Activated T-helper 1 cell treated with Interleukin-2 at 50 U/mL for 16 hours (primary cell): Measurements from ENCODE around the gene ZFPM1.

Experiments
- DNase-seq: peaks from one replicate; pipeline ENCODE4 v3.0.0-alpha.2; 2020; ENCODE audit warnings: low read depth

The ZFPM1 gene

GRCh38 chr16:88499836-88500251 lies 46.8 kb downstream of the ZFPM1 start:
- no peak for DNase-seq

DNA sequence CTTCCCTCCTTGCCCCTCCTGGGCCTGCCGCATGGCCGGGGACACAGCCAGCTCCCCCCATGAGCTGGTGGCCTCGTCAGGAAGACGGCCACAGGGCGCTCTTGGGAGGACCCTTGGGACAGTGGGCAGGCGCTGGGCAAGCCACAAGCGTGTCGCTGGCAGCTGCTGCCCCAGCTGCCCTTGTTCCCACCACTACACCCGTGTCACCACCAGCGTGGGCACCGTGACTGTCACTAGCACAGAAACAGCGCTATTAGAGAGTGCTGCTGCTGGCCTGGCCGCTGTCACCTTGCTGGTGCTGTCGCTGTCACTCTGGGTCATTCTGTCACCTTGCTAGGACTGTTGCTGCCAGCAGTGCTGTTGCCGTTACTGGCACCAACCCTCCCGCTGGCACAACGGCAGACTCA lies 47.2 kb downstream of the ZFPM1 start:
- DNase-seq = no peak

DNA sequence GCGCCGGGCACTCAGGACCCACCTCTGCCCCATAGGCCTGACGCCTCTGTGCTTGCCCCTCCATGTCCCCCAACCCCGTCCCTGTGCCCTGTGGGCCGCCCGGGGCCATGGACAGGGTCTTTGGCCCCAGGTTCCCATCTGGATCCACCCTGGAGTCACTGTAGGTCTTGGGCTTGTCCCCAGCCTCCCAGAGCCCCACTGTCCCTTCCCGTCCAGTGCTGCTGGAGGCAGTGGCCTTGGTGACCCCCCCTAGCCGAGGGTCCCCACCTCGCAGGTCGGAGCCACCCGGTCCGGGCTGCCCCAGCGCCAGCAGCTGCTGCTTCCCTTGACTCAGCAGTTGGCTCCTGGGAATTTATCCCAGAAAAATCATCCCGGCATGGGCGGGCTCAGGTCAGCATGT lies 49.3 kb downstream of the ZFPM1 start:
- DNase-seq = no peak

DNA sequence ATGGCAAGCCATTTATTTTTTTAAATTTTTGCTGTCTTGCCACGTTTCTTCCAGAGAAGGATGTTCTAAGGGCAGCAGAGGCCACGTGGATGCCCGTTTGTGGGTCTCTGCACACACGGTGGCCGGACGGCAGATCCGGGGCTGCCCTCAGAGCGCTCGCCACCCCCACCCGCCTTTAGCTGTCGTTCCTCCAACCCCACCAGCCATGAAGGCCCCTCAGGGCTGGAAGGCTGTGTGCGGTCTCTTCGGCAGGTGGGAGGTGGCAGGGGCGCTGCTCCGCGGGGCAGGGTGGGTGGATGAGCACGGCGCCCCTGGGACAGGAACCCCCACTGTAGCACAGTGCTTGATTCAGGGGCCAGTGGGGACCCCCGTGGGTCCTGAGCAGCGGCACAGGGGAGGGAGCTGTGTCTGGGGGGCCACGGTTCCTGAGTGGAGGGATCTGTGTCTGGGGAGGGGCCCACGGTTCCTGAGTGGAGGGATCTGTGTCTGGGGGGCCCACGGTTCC lies 49.7 kb downstream of the ZFPM1 start:
- no peak for DNase-seq

GRCh38 chr16:88503374-88503770 lies 50.3 kb downstream of the ZFPM1 start:
- DNase-seq = no peak

DNA sequence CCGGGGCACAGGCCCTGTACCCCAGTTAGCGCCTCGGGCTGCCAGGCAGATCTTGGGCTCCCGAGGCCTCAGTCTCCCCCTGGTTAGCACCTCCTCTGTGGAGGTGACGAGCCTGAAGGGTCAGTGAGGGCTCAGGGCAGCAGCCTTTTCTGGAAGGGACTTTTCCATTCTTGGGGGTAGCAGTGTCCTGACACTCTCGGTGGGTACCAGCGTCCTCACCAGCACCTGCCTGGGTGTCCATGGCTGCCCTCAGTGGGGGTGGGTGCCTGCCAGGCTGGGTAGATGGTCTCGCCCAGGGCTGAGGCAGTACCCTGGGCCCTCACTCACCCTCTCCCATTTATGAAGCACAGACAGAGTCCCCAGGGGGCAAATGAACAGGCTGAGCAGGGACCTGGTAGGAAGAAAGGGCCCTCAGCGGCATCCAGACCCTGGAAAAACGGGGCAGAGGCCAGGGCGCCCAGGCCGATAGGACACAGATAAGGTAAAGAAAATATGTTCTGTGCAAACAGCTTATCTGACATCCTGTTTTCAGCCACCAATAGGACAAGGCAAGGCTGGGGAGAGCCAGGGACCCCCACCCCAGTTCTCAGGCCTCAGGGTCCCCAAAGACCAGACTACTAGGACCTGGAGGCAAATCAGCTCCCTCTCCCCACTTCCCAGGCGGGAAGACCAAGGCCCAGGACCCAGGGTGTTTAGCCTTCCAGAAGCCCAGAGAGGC lies 50.9 kb downstream of the ZFPM1 start:
- DNase-seq = no peak

DNA sequence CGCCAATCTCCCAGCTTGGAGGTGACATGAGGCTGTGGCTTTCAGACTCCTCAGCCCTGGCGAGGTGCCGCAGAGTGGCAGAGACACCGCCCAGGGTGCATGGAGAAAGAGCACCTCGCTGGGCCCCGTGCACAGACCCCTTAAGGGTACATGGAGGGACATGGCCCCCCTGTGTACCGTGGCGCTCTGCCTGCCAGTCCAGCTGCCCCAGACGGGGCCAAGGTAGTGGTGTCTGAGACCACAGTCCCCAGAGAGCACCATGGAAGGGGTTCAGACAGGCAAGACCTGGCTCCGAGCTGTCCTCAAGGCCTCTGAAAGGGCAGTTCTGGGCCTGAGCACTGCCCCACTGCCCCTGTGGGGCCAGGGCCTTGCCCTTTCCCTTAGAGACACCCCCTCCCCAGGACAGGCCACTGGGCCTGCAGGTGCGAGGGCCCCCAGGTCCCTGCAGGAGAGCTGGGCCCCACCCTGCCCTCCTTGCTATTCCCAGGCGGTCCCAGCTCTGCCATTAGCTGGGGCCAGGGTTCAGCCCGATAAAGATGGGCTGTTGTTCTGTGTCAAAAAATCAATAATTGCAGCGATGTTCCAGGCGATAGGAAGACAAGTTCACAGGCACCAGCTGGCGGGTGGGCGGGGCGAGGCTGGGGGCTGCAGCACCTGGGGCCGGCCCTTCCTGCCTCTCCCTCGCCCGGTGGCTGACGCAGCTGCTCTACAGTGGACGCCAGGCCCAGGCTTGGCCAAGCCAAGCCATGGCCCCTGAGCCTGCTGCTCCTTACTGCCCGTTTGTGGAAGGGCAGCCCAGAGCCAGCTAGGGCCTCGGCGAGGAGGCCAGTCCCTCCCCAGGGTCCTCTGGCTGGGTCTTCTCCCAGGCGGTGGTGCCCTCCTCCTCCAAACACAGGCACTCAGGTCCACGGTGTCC lies 51.7 kb downstream of the ZFPM1 start:
- no peak for DNase-seq

DNA sequence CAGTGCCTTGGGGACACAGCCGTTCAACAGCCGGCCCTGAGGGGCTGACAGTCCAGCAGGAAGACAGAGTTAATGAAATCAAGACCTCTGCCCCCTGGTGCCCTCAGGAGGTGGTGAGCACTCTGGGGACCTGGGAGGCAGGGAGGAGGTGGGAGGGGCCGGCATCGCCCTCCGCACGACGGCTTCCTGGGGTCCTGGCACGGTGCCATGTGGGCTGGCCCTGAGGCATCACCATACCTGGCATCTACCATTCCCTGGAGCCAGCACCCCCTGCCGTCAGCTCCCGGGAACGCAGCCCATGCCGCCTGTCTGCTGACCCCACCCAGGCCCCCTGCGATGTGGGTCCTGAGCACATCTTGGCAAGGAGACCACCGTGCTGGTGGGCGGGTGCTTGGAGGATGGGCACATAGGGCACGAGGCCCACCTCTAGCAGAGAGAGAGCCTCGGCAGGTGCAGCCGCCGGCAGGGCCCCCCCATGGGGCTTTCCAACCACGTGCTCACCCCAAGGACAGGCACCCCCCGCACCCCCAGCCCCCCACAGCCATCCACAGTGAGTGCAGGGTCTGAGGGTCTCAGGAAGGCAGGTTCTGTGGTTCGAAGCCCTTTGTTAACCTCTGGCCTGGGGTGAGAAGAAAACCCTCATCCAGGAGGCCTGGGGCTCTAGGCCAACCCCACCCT lies 52.5 kb downstream of the ZFPM1 start:
- DNase-seq = peak; percentile 31

- no peak for DNase-seq
Measured at GRCh38 chr16:88506723-88507122, 53.6 kb downstream of the ZFPM1 start.

- DNase-seq = no peak
Measured at GRCh38 chr16:88507231-88507743, 54.2 kb downstream of the ZFPM1 start.

- no peak for DNase-seq
Measured at GRCh38 chr16:88508376-88508867, 55.3 kb downstream of the ZFPM1 start.

- DNase-seq = no peak
Measured at GRCh38 chr16:88508868-88509748, 56.0 kb downstream of the ZFPM1 start.

DNA sequence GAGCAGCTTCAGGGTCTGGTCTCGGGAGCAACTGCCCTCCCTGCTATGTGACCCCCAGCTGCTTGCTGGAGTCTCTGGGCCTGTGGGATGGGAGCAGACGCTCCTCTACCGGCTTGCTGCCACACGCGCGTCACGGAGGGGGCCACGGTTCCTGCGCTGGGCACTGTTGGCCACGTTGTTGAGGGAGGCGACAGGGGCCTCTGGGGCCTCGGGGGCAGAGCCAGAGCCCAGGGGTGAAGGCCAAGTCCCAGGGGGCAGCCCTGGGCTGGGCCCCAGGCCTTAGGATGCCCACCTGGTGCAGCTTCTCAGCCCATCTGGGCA lies 56.6 kb downstream of the ZFPM1 start:
- DNase-seq = no peak

- no peak for DNase-seq
Measured at GRCh38 chr16:88510091-88510994, 57.3 kb downstream of the ZFPM1 start.

GRCh38 chr16:88511060-88511459 lies 58.0 kb downstream of the ZFPM1 start:
- no peak for DNase-seq

- DNase-seq = no peak
Measured at GRCh38 chr16:88511906-88512305, 58.8 kb downstream of the ZFPM1 start.

DNA sequence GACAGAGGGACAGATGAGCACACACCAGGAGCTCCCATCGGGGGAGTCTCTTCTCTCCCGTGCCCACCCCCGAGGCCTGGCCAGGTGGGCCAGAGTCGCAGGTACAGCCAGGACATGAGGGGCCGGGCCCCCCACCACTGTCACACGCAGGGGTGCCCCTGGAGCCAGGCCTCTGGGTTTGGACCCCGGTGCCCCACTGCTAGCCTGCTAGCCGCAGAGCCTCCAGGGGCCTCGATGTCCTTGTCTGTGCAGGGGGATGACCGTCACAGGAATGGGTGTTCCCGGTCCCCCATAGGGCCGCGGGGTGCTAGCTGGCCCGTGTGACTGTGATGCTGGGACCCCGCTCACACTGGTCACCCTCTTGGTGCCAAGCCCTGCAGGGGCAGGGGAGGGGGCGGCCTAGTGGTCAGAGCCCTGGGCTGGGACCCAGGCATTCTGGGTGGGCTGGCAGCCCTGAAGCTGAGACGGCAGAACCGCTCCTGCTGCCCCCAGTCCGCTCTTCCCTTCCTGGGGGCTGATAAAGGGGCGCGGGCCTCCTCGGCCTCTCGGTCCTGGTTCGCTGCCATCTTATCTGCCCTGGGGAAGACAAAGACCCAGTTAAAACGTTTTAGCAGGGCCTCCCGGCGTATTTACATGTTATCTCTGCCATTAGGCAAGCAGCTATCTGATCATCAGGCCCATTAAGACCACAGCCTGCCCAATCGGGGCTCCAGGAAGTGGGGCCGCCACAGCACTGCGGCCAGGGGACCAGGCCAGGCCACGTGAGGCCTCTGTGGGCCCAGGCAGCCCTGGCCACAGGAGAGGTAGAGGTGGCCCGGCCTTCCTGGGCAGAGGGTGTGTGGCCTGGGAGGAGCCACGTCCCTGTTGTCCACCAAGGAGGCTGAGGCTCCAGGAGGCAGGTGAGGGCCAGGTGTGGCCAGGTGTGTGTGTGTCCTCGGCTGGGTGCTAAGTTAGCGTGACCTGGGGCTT lies 59.9 kb downstream of the ZFPM1 start:
- no peak for DNase-seq

DNA sequence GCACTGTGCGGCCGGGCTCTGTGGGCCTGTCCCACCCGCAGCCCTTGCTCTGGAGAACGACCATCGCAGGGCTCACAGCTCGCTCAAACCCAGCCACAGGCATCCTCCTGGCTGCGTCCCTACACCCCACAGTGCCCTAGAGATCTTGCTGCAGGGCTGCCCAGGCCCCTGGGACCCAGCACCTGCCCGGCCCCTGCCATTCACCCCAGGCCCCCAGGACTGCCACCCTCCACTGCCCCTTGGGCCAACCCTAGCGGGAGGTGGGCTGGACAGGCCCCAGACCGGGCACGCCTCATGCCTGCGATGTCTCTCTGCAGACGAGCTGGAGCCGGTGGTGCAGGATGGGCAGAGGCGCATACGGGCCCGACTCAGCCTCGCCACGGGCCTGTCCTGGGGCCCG lies 61.0 kb downstream of the ZFPM1 start:
- no peak for DNase-seq
